DMS79 (cell line): ENCODE results near the gene LIAS.
"Not testable (repeated sequence)": the region's sequence is repeated elsewhere in the genome, so short reads cannot be mapped to it uniquely, and the experiment has no call there.

Experiments
- DNase-seq: peaks from one replicate; lab custom pipeline; 2025; lab: John Stamatoyannopoulos, UW

Gene LIAS

DNA sequence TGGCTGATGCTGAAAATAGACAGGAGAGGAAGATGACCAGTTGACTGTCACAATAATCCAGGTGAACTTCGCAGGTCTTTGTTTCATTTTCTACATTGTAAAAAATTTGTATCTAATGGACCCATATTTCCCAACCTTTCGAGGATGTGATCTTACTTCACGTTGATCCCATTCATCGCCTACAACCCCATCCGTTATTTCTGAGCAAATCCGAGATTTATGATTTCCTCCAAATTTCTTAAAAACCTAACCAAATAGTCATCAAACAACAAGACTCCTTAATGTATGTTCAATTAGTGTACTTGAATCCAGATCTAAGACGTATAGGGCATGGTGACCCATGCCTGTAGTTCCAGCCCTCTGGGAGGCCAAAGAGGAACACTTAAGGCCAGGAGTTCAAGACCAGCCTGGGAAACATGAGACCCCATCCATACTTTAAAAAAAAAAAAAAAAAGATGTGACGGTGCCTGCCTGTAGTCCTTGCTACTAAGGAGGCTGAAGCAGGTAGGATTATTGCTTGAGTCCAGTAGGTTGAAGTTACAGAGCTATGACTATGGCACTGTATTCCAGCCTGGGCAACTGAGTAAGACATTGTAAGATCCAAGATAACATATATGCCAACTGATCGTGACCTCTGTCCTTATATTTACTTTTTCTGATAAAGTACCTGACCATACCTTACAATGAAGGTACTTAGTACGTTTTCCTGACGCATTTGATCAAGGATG, 5.8 kb upstream of the LIAS start:
- DNase-seq = no peak

DNA sequence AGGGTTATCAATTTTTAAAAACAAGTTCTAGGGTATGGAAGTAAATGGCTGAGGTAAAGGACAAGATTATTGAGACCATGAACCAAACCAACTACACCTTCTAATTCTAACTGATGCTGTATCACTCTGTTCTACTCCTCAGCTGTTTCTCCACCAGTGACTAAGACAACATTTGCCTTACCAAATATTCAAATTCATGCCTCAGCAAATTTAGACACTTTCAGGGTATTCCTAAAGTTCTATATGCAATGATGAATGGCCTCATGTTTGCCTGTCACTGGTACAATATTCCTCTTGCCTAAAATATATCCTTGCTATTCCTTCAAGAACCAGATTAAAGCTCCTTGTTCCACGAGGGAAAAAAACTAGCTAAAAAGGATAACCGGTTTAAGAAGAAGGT, 5.1 kb upstream of the LIAS start:
- no peak for DNase-seq

DNA sequence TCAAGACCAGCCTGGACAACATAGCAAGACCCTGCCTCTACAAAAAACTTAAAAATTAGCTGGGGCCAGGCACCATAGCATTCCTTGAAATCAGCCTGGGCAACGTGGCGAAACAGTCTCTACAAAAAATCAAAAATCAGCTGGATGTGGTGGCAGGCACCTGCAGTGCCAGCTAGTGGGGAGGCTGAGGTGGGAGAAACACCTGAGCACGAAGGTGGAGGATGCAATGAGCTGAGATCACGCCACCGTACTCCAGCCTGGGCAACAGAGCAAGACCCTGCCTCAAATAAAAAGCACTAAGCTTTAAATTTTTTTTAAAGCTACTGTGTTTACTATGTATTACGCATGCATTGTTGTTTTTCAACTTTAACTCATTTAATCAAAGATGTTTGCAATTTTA, 3.4 kb upstream of the LIAS start:
- no peak for DNase-seq

DNA sequence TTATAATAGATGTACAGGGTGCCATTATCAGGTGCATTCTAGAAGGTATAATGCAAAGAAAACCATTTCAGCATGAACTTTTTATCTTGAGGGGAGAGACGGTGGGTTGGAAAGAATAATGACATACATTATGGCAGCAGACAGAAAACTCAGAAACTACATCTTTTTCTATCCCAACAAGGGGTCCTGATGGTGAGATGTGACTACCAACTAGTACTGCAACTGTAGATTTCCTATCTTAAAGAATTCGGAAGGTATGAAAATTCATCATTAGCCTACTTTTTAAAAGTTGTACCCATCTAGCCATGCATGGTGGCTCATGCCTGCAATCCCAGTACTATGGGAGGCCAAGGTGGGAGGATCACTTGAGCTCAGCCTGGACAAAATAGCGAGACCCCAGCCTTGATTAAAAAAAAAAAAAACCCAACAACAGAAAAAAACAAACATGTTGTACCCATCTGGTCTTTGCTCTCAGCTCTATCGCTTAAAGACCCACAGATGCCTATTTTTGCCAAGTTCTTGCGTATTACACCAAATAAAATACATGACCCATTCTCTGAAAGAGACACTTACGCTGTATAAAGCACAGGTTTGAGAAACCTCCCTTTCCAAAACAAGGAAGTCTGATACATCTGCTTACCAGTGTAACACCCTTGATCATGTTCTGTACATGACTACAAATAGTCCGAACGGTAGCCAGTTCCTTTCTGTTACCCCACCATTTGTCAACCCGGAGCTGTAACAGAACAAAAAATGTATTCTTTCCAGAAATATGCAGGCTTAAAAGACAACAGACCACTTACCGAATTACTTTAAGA, 1.7 kb upstream of the LIAS start:
- no peak for DNase-seq

DNA sequence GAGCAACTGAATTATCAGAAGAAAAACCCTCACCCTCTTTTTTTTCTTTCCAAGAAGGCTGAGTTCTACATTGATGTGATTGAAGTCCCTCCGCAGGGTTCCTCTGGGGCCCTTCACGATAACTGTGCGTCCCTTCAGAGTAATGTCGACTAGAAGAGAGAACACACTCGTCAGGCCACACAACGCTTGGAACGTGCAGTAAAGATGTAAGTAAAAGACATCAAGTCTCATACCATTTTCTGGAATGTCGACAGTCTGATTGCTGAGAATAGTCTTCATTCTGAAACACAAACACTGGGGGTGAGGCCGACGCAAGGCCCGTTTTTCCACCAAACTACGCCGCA, 723 bp upstream of the LIAS start:
- not testable (repeated sequence) for DNase-seq

GRCh38 chr4:39464886-39465501, 6.1 kb downstream of the LIAS start:
- no peak for DNase-seq

DNA sequence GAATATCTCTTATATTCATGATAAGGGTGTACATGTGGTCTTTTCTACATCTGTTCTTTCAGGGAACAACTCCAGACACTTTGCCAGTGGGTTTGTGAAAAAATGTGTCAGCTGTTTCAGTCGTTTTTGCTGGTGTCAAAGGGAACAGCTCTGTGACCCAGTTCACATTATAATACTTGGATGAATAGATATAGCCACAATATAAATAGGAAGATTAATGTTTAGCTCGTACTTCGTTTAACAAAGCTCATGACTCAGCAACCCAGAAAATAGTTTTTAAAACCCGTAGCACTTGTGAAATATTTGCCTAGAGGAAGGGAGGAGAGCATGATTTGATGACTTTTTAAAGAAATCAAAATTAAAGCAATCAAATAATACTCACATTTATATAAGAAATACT, 7.9 kb downstream of the LIAS start:
- DNase-seq = no peak

GRCh38 chr4:39467464-39467863, 8.6 kb downstream of the LIAS start:
- no peak for DNase-seq

DNA sequence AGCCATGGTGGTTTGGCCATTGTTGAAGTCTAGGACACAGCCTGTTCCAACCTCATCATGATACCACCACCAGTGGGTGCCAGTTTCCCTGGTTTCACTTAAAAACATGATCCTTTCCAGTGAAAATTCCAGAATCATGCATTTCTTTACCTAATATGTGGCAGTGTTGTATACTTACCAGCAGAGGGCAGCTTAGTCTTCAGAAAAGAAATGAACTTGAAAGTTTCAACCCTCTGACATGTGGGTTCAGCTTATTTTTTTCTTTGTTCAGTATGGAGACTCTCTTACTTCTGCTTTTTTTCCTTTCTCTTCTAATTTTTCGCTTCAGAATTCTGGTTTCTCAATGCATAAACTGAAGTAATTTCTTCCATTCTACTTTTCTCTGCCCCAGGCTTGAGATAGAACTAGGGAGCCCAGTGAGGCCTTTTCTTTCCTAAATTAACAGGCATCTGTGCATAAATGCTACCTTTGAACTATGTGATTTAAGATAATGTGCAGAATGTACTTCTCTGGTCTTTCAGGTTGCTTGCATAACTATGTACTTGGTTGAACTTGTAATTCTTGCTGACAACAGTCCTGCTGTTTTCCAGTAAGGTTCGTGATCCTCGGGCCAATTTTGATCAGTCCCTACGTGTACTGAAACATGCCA, 10.7 kb downstream of the LIAS start:
- no peak for DNase-seq

DNA sequence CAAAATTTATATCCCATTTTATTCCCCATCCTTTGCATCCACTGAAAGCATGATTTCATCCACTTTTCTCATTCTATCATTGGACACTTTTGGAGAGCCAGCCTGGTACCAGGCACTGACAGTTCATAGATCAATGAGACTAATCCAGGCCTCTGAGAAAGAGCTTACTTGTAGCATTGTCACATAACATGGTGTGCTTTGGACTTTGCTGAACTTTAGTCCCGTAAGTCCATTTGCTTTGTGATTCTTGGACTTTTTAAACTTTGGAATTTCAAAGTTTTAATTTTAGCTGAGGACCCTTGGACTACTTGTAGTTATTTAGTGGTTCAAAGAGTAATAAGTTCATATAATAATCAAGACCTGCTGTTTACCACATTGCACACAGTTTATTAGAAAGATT, 11.5 kb downstream of the LIAS start:
- DNase-seq = no peak

DNA sequence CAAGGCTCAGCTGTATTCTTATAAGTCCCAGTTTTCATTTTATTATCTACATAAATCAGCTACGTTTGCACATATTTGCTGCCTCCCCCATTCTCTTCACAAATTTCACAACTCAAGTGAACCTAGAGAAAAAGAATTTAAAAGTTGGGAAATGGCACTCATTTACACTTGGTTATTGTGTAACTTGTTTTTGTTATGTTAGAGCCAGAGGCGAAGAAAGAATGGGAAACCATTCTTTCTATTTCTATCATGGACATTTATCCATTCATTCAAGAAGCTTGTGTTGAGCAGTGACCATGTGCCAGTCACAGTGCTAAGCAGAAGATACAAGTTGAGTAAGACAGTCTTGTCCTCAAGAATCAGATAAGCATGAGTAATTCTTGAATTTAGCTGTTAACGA, 13.5 kb downstream of the LIAS start:
- no peak for DNase-seq

DNA sequence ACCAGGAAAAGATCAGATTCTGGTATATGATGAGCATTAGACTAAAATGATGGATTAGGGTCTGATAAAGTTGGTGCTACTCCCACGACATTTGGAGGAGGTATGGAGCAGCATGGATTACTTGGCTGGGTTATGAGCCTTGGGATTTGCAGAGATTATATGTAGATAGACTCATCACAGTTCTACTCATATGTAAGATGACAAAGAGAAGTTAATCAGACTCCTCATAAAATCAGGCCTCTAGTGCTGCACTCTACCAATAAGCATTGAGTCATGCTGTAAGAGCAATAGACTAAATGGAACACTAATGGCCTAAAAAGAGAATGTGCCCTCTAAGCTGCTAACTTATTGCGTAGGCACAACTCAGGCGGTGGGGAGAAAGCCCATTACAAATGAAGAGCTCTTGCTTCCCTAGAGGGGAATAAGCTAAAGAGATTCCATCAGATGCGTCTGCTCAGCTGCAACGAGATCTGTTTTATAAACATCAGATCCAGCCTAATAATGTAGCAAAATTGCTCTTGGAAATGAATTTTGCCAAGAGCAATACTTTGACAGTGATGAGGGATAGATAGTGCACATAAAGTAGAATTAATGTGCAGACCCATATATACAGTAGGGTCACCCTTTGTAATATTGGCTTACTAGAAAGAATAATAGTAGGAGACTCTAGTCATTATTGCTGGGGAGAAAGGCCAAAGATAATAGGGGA, 17.5 kb downstream of the LIAS start:
- no peak for DNase-seq

GRCh38 chr4:39480251-39480650, 21.4 kb downstream of the LIAS start:
- no peak for DNase-seq

DNA sequence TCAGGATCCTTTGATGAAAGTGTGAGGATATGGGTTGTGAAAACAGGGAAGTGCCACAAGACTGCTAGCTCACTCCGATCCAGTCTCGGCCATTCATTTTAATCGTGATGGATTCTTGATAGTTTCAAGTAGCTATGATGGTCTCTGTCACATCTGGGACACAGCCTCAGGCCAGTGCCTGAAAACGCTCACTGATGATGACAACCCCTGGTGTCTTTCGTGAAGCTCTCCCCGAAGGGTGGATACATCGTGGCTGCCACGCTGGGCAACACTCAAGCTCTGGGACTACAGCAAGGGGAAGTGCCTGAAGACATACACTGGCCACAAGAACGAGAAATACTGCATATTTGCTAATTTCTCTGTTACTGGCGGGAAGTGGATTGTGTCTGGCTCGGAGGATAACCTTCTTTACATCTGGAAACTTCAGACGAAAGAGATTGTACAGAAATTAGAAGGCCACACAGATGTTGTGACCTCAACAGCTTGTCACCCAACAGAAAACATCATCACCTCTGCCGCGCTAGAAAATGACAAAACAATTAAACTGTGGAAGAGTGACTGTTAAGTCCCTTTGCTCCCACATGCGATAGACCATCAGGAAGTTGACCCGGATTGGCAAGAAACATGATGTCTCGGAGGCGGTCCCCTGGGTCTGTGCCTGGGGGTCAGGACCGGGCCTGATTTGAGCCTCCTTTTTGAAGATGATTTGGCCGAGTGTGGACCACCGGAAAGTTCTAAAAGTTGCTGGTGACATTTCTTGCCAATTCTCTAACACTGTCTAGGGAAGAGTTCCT, 22.2 kb downstream of the LIAS start:
- DNase-seq = no peak

DNA sequence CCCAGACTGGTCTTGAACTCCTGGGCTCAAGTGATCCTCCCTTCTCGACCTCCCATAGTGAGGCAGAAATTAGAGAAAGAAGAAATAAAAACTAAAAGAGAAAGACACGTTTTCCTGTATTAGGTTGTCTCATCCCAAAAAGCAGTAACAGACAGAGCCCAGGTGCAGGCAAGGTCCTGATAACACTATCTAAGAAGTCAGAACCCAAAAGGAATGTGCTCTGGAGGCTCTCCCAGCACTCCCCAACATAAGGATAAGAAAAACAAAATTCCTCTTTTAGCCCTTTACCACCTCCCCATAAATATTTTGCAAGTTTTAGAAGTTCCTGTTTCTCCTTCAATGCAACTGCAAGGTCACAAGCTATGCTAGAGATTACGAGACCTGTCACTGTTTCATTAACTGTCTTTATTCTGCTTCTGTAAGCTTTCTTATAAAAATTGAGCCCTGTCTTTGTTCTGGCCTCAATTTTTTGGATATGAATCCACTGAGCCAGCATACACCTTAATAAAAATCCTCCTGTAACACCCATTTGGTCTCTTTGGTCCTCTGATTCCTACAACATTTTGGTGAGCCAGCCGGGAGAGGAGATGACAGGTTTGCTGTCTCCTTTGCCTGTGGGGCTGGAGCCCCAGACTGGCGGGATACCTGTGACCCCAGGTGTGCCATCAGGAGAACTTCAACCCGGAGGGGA, 25.9 kb downstream of the LIAS start:
- DNase-seq = no peak

DNA sequence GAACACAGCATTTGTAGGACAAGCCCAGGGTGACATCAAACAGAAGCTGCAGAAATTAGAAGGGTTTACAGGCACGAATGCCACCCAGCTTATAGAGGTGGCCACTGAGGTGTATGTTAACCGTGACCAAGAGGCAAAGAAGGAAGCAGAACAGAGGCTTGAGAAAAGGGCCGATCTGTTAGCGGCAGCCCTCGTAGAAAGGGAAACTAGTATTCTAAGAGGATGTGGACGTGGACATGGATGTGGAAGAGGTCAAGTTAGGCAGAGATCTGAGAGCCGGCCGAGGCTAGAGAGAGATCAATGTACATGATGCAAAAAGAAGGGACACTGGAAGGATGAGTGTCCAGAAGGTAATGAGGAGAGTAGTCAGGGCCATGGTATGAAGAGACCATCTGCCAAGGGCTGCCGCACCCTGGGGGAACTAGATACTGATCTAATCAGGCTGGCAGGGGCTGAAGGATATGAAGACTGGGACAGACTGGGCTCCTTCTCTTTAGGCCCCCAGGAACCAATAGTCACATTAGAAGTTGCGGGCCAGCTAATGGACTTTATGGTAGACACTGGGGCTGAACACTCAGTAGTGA, 27.5 kb downstream of the LIAS start:
- DNase-seq = no peak

GRCh38 chr4:39490322-39490721, 31.5 kb downstream of the LIAS start:
- no peak for DNase-seq

DNA sequence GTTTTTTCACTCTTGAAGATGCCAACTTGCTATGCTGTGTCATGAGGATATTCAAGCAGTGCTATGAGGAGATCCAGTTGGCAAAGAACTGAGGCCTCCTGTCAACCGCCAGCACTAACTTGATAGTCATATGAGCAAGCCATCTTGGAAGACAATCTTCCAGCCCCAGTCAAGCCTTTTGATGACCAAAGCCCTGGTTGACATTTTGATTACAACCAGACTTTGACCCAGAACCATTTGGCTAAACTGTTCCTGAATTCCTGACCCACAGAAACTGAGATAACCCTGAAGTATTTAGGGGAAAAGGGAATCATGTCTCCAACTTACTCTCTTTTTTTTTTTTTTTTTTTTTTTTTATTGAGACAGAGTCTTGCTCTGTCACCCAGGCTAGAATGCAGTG, 35.5 kb downstream of the LIAS start:
- DNase-seq = no peak

DNA sequence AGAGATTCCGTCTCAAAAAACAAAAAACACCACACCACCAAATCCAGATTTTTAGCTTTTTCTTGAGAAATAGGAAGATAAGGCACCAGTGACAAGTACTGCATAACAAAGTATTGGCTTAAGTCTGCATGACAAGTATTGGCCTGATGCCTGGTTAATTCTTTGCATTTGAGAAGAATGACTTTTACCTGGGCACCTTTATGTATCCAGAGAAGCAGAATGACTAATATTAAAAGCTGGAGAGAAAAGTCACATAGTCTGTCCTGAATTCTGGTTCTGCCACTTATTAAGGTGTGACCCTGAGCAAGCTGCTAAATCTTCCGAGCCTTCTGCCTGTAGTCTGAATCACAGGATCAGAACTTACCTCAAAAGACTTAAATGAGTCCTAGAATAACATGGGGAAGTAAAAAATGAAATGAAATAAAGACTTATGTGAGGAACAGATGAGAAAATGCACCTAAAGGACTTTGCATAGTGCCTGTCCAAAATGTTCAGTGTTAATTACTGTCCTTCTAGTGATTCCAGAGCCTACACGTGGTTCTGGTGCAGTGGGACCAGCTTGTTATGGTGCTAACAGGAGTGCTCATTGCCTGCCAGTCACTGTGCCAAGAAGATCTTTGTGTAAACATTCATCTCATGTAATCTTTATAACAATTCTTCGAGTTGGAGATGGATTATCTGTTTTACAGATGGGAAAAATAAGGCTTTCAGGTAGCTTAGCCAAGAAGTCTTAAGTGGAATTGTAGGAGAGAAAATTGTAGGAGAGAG, 36.8 kb downstream of the LIAS start:
- no peak for DNase-seq
